Smooth muscle cell (in vitro differentiated cells): ENCODE results near the gene ANKH. TPM values are rescaled to one million over a fixed set of nuclear protein-coding genes. Genes with fewer than 3 reads are reported as not detected.

ENCODE experiments used
- DNase-seq: peaks from one replicate; lab custom pipeline; 2025; ENCODE audit not compliant: unreplicated experiment; lab: John Stamatoyannopoulos, UW
- H2AFZ ChIP-seq: fragments of 200-600 bp; sonication (generic); 2 replicates; pipeline ENCODE4 v1.6.0; 2016; ENCODE audit warnings: antibody characterized with exemption, low read depth, mild to moderate bottlenecking
- H3F3A ChIP-seq: fragments of 200-600 bp; sonication (generic); 2 replicates; pipeline ENCODE4 v1.6.0; 2017; ENCODE audit warnings: antibody characterized with exemption, low read depth
- H3K27ac ChIP-seq: fragments of 200-600 bp; sonication (generic); 2 replicates; pipeline ENCODE4 v1.5.1; 2016; ENCODE audit warnings: low read depth, mild to moderate bottlenecking
- H3K27me3 ChIP-seq: fragments of 200-600 bp; sonication (generic); 2 replicates; pipeline ENCODE4 v1.6.1; 2016; ENCODE audit warnings: low read depth, mild to moderate bottlenecking
- H3K36me3 ChIP-seq: fragments of 200-600 bp; sonication (generic); 2 replicates; pipeline ENCODE4 v1.5.1; 2016; ENCODE audit warnings: low read depth
- H3K4me1 ChIP-seq: fragments of 200-600 bp; sonication (generic); 2 replicates; pipeline ENCODE4 v1.5.1; 2016; ENCODE audit warnings: low read depth
- H3K4me2 ChIP-seq: fragments of 200-600 bp; sonication (generic); 2 replicates; pipeline ENCODE4 v1.6.0; 2016; ENCODE audit warnings: mild to moderate bottlenecking
- H3K4me3 ChIP-seq: fragments of 200-600 bp; sonication (generic); 2 replicates; pipeline ENCODE4 v1.5.1; 2016; ENCODE audit warnings: mild to moderate bottlenecking
- H3K79me2 ChIP-seq: fragments of 200-600 bp; sonication (generic); 2 replicates; pipeline ENCODE4 v1.6.0; 2016; ENCODE audit warnings: low read depth, mild to moderate bottlenecking
- H3K9ac ChIP-seq: fragments of 200-600 bp; sonication (generic); 2 replicates; pipeline ENCODE4 v1.6.0; 2016; ENCODE audit warnings: low read depth
- H3K9me3 ChIP-seq: fragments of 200-600 bp; sonication (generic); replicated peaks from 2 replicates; pipeline ENCODE4 v1.5.1; 2016; ENCODE audit warnings: low read depth
- H4K20me1 ChIP-seq: fragments of 200-600 bp; sonication (generic); 2 replicates; pipeline ENCODE4 v1.6.0; 2016; ENCODE audit warnings: low read depth
- WGBS: methylation state at CpG from one replicate; pipeline ENCODE4 v1.1.7; 2016; ENCODE audit warnings: low lambda C conversion rate; 5-methylcytosine and 5-hydroxymethylcytosine counted together
- polyA plus RNA-seq: library from polyadenylated mRNA; unstranded; fragments of >200 nt; fragmentation: Nextera tagmentation; extraction: Ambion mirVana; gene quantifications from 2 replicates; pipeline ENCODE4 v1.2.1, GENCODE V29; 2016
- total RNA-seq: library from RNA; depleted of rRNA; stranded (reverse); fragments of >200 nt; gene quantifications from 2 replicates; pipeline ENCODE4 v1.2.3, GENCODE V29; 2014
- TF ChIP-seq, protein P1 (sequence below): fragments of 200-600 bp; sonication (generic); IDR thresholded peaks from 2 replicates; pipeline ENCODE4 v1.5.1; 2017; ENCODE audit warnings: borderline replicate concordance, mild to moderate bottlenecking, antibody characterized with exemption; ENCODE audit not compliant: insufficient read depth, poor library complexity, severe bottlenecking

The ANKH gene
- total and polyA plus RNA-seq, 2 experiments from 2014 or later = 48.0 to 56.6 TPM

DNA sequence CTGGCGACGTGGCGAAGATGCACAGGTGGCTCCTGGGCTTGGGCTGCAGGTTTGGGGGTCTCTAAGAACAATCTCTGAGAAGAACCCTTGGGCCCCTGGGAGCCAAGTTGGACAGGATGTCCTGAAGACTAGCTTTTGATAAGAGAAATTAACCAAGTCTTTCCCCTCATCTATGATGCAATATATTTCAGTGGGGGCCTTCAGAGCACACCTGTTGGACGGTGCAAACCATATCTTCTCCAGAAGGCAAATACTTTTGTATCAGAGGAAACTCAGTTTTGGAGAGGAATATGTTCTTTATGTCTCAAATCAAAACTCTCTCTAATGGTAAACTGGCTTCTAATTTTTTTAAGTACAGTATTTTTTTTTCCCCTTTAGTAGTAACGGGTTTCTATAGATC lies 178.5 kb downstream of the ANKH start:
- H3K27me3 ChIP-seq = no peaks in the 10 kb centered on the region
- peaks cover 10% of the 10 kb centered on the region for H4K20me1 ChIP-seq
- H3K4me3 ChIP-seq = no peak overlapping the region
- H3K36me3 ChIP-seq = peaks cover 38% of the 10 kb centered on the region
- TF ChIP-seq, protein P1, sequence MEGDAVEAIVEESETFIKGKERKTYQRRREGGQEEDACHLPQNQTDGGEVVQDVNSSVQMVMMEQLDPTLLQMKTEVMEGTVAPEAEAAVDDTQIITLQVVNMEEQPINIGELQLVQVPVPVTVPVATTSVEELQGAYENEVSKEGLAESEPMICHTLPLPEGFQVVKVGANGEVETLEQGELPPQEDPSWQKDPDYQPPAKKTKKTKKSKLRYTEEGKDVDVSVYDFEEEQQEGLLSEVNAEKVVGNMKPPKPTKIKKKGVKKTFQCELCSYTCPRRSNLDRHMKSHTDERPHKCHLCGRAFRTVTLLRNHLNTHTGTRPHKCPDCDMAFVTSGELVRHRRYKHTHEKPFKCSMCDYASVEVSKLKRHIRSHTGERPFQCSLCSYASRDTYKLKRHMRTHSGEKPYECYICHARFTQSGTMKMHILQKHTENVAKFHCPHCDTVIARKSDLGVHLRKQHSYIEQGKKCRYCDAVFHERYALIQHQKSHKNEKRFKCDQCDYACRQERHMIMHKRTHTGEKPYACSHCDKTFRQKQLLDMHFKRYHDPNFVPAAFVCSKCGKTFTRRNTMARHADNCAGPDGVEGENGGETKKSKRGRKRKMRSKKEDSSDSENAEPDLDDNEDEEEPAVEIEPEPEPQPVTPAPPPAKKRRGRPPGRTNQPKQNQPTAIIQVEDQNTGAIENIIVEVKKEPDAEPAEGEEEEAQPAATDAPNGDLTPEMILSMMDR = no peak
- no peak overlapping the region for H2AFZ ChIP-seq
- H3F3A ChIP-seq = no peaks in the 10 kb centered on the region
- no peak overlapping the region for H3K9ac ChIP-seq
- H3K4me1 ChIP-seq = no peaks in the 10 kb centered on the region
- no peaks in the 10 kb centered on the region for H3K9me3 ChIP-seq
- H3K79me2 ChIP-seq = no peaks in the 10 kb centered on the region
- no peak overlapping the region for H3K27ac ChIP-seq
- WGBS = 98% methylated on average over 5 of the region's 5 CpGs
- no peak overlapping the region for H3K4me2 ChIP-seq
- DNase-seq = no peak

GRCh38 chr5:14687023-14687665 lies 184.4 kb downstream of the ANKH start:
- Histone ChIP-seq H3K79me2 (no peaks in the 10 kb centered on the region), H3K9ac (peak overlapping the region; percentile 32), H3K27ac (peak overlapping the region; percentile 61), H3K27me3 (no peaks in the 10 kb centered on the region), H3K9me3 (no peaks in the 10 kb centered on the region), H3K36me3 (peaks cover 29% of the 10 kb centered on the region), H3K4me3 (no peak overlapping the region), H4K20me1 (peaks cover 3% of the 10 kb centered on the region), H2AFZ (no peak overlapping the region), H3K4me1 (no peaks in the 10 kb centered on the region), H3F3A (no peaks in the 10 kb centered on the region), H3K4me2 (no peak overlapping the region)
- TF ChIP-seq, protein P1 = no peak
- WGBS = 53% methylated on average over 3 of the region's 4 CpGs
- no peak for DNase-seq

GRCh38 chr5:14686517-14686916 lies 185.1 kb downstream of the ANKH start:
- no peak overlapping the region for H3K4me3 ChIP-seq
- H3F3A ChIP-seq = no peaks in the 10 kb centered on the region
- no peak overlapping the region for H3K9ac ChIP-seq
- H3K9me3 ChIP-seq = no peaks in the 10 kb centered on the region
- H2AFZ ChIP-seq = no peak overlapping the region
- no peak overlapping the region for H3K4me2 ChIP-seq
- H4K20me1 ChIP-seq = peaks cover 3% of the 10 kb centered on the region
- no peaks in the 10 kb centered on the region for H3K4me1 ChIP-seq
- H3K27ac ChIP-seq = peak overlapping the region; percentile 61
- no peaks in the 10 kb centered on the region for H3K79me2 ChIP-seq
- H3K36me3 ChIP-seq = peaks cover 29% of the 10 kb centered on the region
- DNase-seq = no peak
- TF ChIP-seq, protein P1 = no peak
- no peaks in the 10 kb centered on the region for H3K27me3 ChIP-seq

DNA sequence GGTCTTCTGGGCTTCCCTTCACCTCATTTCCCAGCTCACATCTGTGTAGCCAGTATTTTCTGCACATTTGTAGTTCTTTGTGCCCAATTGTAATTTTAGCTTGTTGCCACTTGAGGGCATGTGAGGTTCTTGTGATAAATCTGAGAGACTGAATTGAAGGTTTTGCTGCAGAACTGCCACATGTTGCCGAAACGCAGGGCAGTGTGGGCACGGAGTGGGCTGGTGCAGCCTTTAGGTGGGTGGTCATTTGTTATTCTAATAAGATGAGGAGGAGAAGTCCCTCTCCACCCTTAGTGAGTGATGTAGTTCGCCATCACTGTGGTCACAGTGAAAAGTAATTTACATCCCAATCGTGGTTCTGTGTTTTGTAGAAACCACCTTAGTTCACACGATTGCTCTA lies 185.8 kb downstream of the ANKH start:
- Histone ChIP-seq H3F3A (no peaks in the 10 kb centered on the region), H3K4me1 (no peaks in the 10 kb centered on the region), H2AFZ (no peak overlapping the region), H3K27ac (no peak overlapping the region), H3K9me3 (no peaks in the 10 kb centered on the region), H3K36me3 (peaks cover 25% of the 10 kb centered on the region), H3K9ac (no peak overlapping the region), H3K4me3 (no peak overlapping the region), H3K79me2 (no peaks in the 10 kb centered on the region), H4K20me1 (peaks cover 3% of the 10 kb centered on the region), H3K27me3 (no peaks in the 10 kb centered on the region), H3K4me2 (no peak overlapping the region)
- TF ChIP-seq, protein P1 = peak; percentile 63
- 60% methylated on average over 6 of the region's 6 CpGs for WGBS
- DNase-seq = no peak
